Neural progenitor cell (in vitro differentiated cells): ENCODE data around the gene C17orf100. TPM values are rescaled to one million over a fixed set of nuclear protein-coding genes. Genes with fewer than 3 reads are reported as not detected.

Experiments
- DNase-seq: peaks from one replicate; pipeline ENCODE4 v3.0.0-alpha.2; 2016; ENCODE audit warnings: low spot score
- H2AFZ ChIP-seq: fragments of 200-600 bp; sonication (generic); replicated peaks from 2 replicates; pipeline ENCODE4 v1.6.1; 2016; ENCODE audit warnings: antibody characterized with exemption
- H3F3A ChIP-seq: fragments of 200-600 bp; sonication (generic); 2 replicates; pipeline ENCODE4 v1.6.1; 2016; ENCODE audit warnings: antibody characterized with exemption, low read depth
- H3K27ac ChIP-seq: fragments of 200-600 bp; sonication (generic); 2 replicates; pipeline ENCODE4 v1.5.1; 2016; ENCODE audit warnings: mild to moderate bottlenecking
- H3K27me3 ChIP-seq: fragments of 200-600 bp; sonication (generic); 2 replicates; pipeline ENCODE4 v1.6.1; 2016; ENCODE audit warnings: mild to moderate bottlenecking, moderate library complexity
- H3K36me3 ChIP-seq: fragments of 200-600 bp; sonication (generic); 2 replicates; pipeline ENCODE4 v1.5.1; 2016
- H3K4me1 ChIP-seq: fragments of 200-600 bp; sonication (generic); 2 replicates; pipeline ENCODE4 v1.6.1; 2016; ENCODE audit warnings: mixed run types
- H3K4me2 ChIP-seq: fragments of 200-600 bp; sonication (generic); 2 replicates; pipeline ENCODE4 v1.6.1; 2016
- H3K4me3 ChIP-seq: fragments of 200-600 bp; sonication (generic); 2 replicates; pipeline ENCODE4 v1.5.1; 2016
- H3K79me2 ChIP-seq: fragments of 200-600 bp; sonication (generic); 2 replicates; pipeline ENCODE4 v1.6.1; 2016; ENCODE audit warnings: low read depth
- H3K9ac ChIP-seq: fragments of 200-600 bp; sonication (generic); 2 replicates; pipeline ENCODE4 v1.6.1; 2016
- H3K9me3 ChIP-seq: fragments of 200-600 bp; sonication (generic); 2 replicates; pipeline ENCODE4 v1.5.1; 2016; ENCODE audit warnings: low read depth
- H4K20me1 ChIP-seq: fragments of 200-600 bp; sonication (generic); 2 replicates; pipeline ENCODE4 v1.6.1; 2016; ENCODE audit warnings: low read depth
- H3K27ac Mint-ChIP-seq: 3 replicates; pipeline ENCODE4 v1.8.0; 2021; ENCODE audit warnings: mixed read lengths
- H3K27me3 Mint-ChIP-seq: 2 replicates; pipeline ENCODE4 v1.8.0; 2022; ENCODE audit warnings: low read depth, mild to moderate bottlenecking, inconsistent platforms, moderate library complexity, mixed read lengths; ENCODE audit not compliant: insufficient read depth
- H3K36me3 Mint-ChIP-seq: 3 replicates; pipeline ENCODE4 v1.8.0; 2021; ENCODE audit warnings: mixed read lengths
- H3K4me1 Mint-ChIP-seq: 3 replicates; pipeline ENCODE4 v1.8.0; 2021; ENCODE audit warnings: mixed read lengths
- H3K4me3 Mint-ChIP-seq: 3 replicates; pipeline ENCODE4 v1.8.0; 2021; ENCODE audit warnings: mild to moderate bottlenecking, moderate library complexity, mixed read lengths
- H3K9me3 Mint-ChIP-seq: 3 replicates; pipeline ENCODE4 v1.8.0; 2020; ENCODE audit warnings: mixed read lengths
- EZH2 ChIP-seq: fragments of 200-600 bp; sonication (generic); IDR thresholded peaks from 2 replicates; pipeline ENCODE4 v1.6.1; 2017; ENCODE audit warnings: antibody characterized with exemption, mild to moderate bottlenecking, moderate library complexity
- EZH2phosphoT487 ChIP-seq: fragments of 200-600 bp; sonication (generic); IDR thresholded peaks from 2 replicates; pipeline ENCODE4 v1.6.1; 2017; ENCODE audit warnings: antibody characterized with exemption
- total RNA-seq: library from RNA; depleted of rRNA; stranded (reverse); fragments of >200 nt; gene quantifications from 2 replicates; pipeline ENCODE4 v1.2.3, GENCODE V29; 2015; ENCODE audit warnings: low replicate concordance
- TF ChIP-seq, protein P1 (sequence below): fragments of 200-600 bp; sonication (generic); IDR thresholded peaks from 2 replicates; pipeline ENCODE4 v1.5.1; 2017; ENCODE audit warnings: antibody characterized with exemption, mild to moderate bottlenecking

The C17orf100 gene
- total RNA-seq, 1 donor from 2014 or later: 3.8 TPM

DNA sequence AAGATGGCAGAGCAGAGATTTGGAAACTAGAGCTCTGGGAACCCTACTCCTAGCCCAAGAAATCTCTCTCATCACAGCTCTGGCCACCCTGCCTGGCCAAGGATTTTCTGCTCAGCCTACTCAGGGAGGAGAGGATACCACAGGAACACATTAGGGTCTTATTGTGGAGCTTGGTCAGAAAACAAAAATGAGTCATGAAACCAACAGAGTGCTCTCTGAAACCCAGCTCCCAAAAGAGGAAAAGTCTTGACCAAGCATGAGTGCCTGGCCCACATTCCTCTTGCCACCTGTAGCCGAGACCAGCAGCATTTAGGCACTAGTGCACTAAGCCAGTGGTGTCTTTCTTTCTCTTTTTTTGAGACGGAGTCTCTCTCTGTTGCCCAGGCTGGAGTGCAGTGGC is 43.5 kb downstream of the C17orf100 start:
- Histone ChIP-seq H3K27ac (no peak overlapping the region), H3K9ac (no peak overlapping the region), H3K36me3 (no peaks in the 10 kb centered on the region), H3K79me2 (no peaks in the 10 kb centered on the region), H3K4me1 (no peaks in the 10 kb centered on the region), H4K20me1 (no peaks in the 10 kb centered on the region), H3K4me3 (no peak overlapping the region), H3F3A (no peaks in the 10 kb centered on the region), H3K27me3 (peaks cover 5% of the 10 kb centered on the region), H2AFZ (no peak overlapping the region), H3K9me3 (no peaks in the 10 kb centered on the region), H3K4me2 (no peak overlapping the region)
- TF ChIP-seq, protein P1, sequence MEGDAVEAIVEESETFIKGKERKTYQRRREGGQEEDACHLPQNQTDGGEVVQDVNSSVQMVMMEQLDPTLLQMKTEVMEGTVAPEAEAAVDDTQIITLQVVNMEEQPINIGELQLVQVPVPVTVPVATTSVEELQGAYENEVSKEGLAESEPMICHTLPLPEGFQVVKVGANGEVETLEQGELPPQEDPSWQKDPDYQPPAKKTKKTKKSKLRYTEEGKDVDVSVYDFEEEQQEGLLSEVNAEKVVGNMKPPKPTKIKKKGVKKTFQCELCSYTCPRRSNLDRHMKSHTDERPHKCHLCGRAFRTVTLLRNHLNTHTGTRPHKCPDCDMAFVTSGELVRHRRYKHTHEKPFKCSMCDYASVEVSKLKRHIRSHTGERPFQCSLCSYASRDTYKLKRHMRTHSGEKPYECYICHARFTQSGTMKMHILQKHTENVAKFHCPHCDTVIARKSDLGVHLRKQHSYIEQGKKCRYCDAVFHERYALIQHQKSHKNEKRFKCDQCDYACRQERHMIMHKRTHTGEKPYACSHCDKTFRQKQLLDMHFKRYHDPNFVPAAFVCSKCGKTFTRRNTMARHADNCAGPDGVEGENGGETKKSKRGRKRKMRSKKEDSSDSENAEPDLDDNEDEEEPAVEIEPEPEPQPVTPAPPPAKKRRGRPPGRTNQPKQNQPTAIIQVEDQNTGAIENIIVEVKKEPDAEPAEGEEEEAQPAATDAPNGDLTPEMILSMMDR: no peak
- TF ChIP-seq EZH2: no peak
- no peak for TF ChIP-seq EZH2phosphoT487
- H3K27me3 Mint-ChIP-seq: peaks cover 4% of the 10 kb centered on the region
- no peaks in the 10 kb centered on the region for H3K9me3 Mint-ChIP-seq
- no peaks in the 10 kb centered on the region for H3K4me1 Mint-ChIP-seq
- no peak overlapping the region for H3K4me3 Mint-ChIP-seq
- H3K36me3 Mint-ChIP-seq: no peaks in the 10 kb centered on the region
- H3K27ac Mint-ChIP-seq: no peak overlapping the region
- DNase-seq: no peak

DNA sequence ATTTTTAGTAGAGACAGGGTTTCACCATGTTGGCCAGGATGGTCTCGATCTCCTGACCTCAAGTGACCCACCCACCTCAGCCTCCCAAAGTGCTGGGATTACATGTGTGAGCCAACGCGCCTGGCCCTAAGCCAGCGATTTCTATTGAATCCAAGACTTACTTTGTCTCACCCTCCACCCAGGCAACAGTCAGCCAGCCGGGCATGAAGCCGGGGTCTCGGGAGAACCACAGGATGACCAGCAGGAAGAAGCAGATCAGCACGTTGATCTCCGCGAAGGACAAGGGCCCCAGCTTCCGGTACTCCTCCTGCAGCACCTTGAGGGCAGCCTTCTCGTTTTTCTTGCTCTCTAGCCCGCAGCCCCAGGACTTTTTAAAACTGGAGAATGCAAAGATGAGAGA is 44.0 kb downstream of the C17orf100 start:
- Mint-ChIP-seq H3K4me1 (no peaks in the 10 kb centered on the region), H3K27ac (no peak overlapping the region), H3K9me3 (no peaks in the 10 kb centered on the region), H3K36me3 (no peaks in the 10 kb centered on the region), H3K27me3 (peaks cover 2% of the 10 kb centered on the region), H3K4me3 (no peak overlapping the region)
- H3K27me3 ChIP-seq: peaks cover 5% of the 10 kb centered on the region
- H3K27ac ChIP-seq: no peak overlapping the region
- H3F3A ChIP-seq: no peaks in the 10 kb centered on the region
- DNase-seq: no peak
- H3K4me2 ChIP-seq: no peak overlapping the region
- H3K4me1 ChIP-seq: no peaks in the 10 kb centered on the region
- H3K9ac ChIP-seq: no peak overlapping the region
- TF ChIP-seq, protein P1: no peak
- TF ChIP-seq EZH2phosphoT487 (no peak), EZH2 (no peak)
- H3K36me3 ChIP-seq: no peaks in the 10 kb centered on the region
- H3K4me3 ChIP-seq: no peak overlapping the region
- no peaks in the 10 kb centered on the region for H3K9me3 ChIP-seq
- no peaks in the 10 kb centered on the region for H4K20me1 ChIP-seq
- H3K79me2 ChIP-seq: no peaks in the 10 kb centered on the region
- no peak overlapping the region for H2AFZ ChIP-seq

DNA sequence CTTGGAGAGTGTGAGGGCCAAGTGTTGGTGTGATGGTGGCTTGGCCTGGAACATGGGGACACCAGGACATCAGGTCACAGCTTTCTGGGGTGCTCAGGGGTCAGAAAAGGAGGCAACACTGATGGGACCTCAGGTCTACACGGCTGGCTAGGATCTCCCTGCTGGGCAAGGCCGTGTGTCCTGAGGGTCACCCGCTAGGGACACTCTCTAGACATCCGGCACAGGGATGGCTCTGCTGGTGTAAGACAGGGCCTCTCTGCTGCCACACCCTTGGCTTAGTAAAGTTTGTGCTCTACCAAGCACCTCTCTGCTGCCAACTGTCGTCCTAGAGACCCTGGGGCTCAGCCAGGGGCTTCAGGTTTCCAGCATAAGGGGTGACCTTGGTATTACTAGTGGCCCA is 45.3 kb downstream of the C17orf100 start:
- DNase-seq: no peak
- H3K27me3 Mint-ChIP-seq: peaks cover 4% of the 10 kb centered on the region
- peaks cover 5% of the 10 kb centered on the region for H3K27me3 ChIP-seq
- H3K4me3 ChIP-seq: no peak overlapping the region
- TF ChIP-seq, protein P1: no peak
- no peak for TF ChIP-seq EZH2phosphoT487
- TF ChIP-seq EZH2: no peak
- no peak overlapping the region for H3K27ac ChIP-seq
- no peaks in the 10 kb centered on the region for H3K36me3 Mint-ChIP-seq
- no peaks in the 10 kb centered on the region for H3K79me2 ChIP-seq
- no peak overlapping the region for H3K4me2 ChIP-seq
- H3K9me3 ChIP-seq: no peaks in the 10 kb centered on the region
- no peaks in the 10 kb centered on the region for H3F3A ChIP-seq
- H4K20me1 ChIP-seq: no peaks in the 10 kb centered on the region
- H3K9ac ChIP-seq: no peak overlapping the region
- H3K4me1 Mint-ChIP-seq: no peaks in the 10 kb centered on the region
- H3K4me3 Mint-ChIP-seq: no peak overlapping the region
- no peak overlapping the region for H2AFZ ChIP-seq
- no peaks in the 10 kb centered on the region for H3K36me3 ChIP-seq
- H3K27ac Mint-ChIP-seq: no peak overlapping the region
- no peaks in the 10 kb centered on the region for H3K9me3 Mint-ChIP-seq
- H3K4me1 ChIP-seq: no peaks in the 10 kb centered on the region

DNA sequence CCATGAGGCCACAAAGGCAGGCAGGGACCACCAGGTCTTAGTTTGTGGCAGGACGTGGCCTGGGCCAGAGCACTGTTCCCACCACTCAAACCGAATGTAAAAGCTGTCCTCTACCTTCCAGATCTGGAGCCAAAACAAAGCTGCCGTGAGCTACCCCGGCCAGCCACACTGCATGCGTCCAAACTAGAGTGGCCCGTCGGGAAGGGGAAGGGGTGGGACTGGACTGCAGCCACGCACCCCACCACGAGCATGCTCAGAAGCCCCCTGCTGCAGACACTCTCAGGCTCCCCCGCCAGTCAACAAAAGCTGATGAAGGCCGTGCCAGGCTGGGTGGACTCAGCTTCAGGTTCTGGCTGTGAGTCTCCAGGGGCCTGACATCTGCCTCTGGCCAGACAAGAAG is 46.4 kb downstream of the C17orf100 start:
- H3K27me3 ChIP-seq: peaks cover 5% of the 10 kb centered on the region
- TF ChIP-seq, protein P1: no peak
- TF ChIP-seq EZH2phosphoT487 (no peak), EZH2 (no peak)
- no peaks in the 10 kb centered on the region for H3K4me1 ChIP-seq
- Mint-ChIP-seq H3K4me1 (no peaks in the 10 kb centered on the region), H3K27me3 (peaks cover 4% of the 10 kb centered on the region), H3K36me3 (no peaks in the 10 kb centered on the region), H3K4me3 (no peak overlapping the region), H3K9me3 (no peaks in the 10 kb centered on the region), H3K27ac (no peak overlapping the region)
- no peak overlapping the region for H3K4me3 ChIP-seq
- no peaks in the 10 kb centered on the region for H3K79me2 ChIP-seq
- H4K20me1 ChIP-seq: no peaks in the 10 kb centered on the region
- no peaks in the 10 kb centered on the region for H3K9me3 ChIP-seq
- no peaks in the 10 kb centered on the region for H3F3A ChIP-seq
- no peak overlapping the region for H3K4me2 ChIP-seq
- no peaks in the 10 kb centered on the region for H3K36me3 ChIP-seq
- no peak overlapping the region for H3K27ac ChIP-seq
- H2AFZ ChIP-seq: no peak overlapping the region
- H3K9ac ChIP-seq: no peak overlapping the region
- no peak for DNase-seq
